ENCODE measurements around the gene TSPAN18.

TSPAN18 gene

DNA sequence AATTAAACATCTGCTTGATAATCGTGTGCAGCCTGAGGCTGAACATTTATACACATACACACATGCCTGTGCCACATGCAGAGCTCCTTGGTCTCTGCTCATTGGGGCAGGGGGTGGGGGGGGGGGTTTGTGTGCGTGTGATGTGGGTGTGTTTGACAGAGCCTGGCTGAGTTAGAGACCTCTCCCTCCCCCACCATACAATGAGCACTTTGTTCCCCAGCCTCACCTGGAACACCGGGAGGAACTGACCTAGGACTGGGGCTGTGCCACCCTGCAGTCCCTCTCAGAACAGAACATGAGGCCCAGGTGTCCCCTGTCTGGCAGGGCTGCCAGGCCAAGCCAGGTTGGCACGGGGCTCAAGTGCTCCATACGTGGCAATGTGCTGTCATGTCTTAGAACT, 127.3 kb downstream of the TSPAN18 start:
- TF ChIP-seq ZNF777 (tag by site-specific recombination; IDR thresholded peaks at IDR 0.05; ENCODE audit: borderline replicate concordance) = no peak
- no peak for TF ChIP-seq PRDM4 (tag by site-specific recombination; IDR thresholded peaks at IDR 0.05)
- no peak for TF ChIP-seq ZNF76 (tag by site-specific recombination; IDR thresholded peaks at IDR 0.05; ENCODE audit: borderline replicate concordance, low read depth)
- TF ChIP-seq, protein P1, sequence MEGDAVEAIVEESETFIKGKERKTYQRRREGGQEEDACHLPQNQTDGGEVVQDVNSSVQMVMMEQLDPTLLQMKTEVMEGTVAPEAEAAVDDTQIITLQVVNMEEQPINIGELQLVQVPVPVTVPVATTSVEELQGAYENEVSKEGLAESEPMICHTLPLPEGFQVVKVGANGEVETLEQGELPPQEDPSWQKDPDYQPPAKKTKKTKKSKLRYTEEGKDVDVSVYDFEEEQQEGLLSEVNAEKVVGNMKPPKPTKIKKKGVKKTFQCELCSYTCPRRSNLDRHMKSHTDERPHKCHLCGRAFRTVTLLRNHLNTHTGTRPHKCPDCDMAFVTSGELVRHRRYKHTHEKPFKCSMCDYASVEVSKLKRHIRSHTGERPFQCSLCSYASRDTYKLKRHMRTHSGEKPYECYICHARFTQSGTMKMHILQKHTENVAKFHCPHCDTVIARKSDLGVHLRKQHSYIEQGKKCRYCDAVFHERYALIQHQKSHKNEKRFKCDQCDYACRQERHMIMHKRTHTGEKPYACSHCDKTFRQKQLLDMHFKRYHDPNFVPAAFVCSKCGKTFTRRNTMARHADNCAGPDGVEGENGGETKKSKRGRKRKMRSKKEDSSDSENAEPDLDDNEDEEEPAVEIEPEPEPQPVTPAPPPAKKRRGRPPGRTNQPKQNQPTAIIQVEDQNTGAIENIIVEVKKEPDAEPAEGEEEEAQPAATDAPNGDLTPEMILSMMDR (tag by site-specific recombination; IDR thresholded peaks at IDR 0.05) = no peak
- no peak for TF ChIP-seq FEZF1 (tag by site-specific recombination; IDR thresholded peaks at IDR 0.05)
- no peak for TF ChIP-seq ELK4 (IDR thresholded peaks at IDR 0.05; ENCODE audit: borderline replicate concordance, low read depth, low read length)
- Histone ChIP-seq H3K36me3 (ENCODE audit: control insufficient read depth in 2 of 2, insufficient read depth in 1 of 2, low read length in 2 of 2) (no peaks in the 10 kb centered on the region), H3K4me3 (ENCODE audit: low read depth, low read length) (no peak overlapping the region), H3K27ac (ENCODE audit: extremely low read depth, low read depth, low read length) (no peak overlapping the region), H3K9me3 (ENCODE audit: control insufficient read depth, insufficient read depth, low read depth, low read length) (no peaks in the 10 kb centered on the region), H3K4me1 (ENCODE audit: control insufficient read depth, insufficient read depth, low read length) (no peaks in the 10 kb centered on the region)
- CTCF ChIA-PET = no interaction called here
- POLR2A ChIA-PET = no interaction called here

GRCh38 chr11:44854741-44855492, 128.2 kb downstream of the TSPAN18 start:
- Histone ChIP-seq H3K27ac (ENCODE audit: extremely low read depth, low read depth, low read length) (no peak overlapping the region), H3K9me3 (ENCODE audit: control insufficient read depth, insufficient read depth, low read depth, low read length) (no peaks in the 10 kb centered on the region), H3K36me3 (ENCODE audit: control insufficient read depth in 2 of 2, insufficient read depth in 1 of 2, low read length in 2 of 2) (no peaks in the 10 kb centered on the region), H3K4me1 (ENCODE audit: control insufficient read depth, insufficient read depth, low read length) (no peaks in the 10 kb centered on the region), H3K4me3 (ENCODE audit: low read depth, low read length) (no peak overlapping the region)
- POLR2A ChIA-PET = no interaction called here
- TF ChIP-seq ZNF791 (tag by site-specific recombination; IDR thresholded peaks at IDR 0.05) (no peak), ZNF157 (tag by site-specific recombination; IDR thresholded peaks at IDR 0.05) (no peak), ZNF26 (tag by site-specific recombination; IDR thresholded peaks at IDR 0.05) (no peak), ZNF324 (tag by site-specific recombination; IDR thresholded peaks at IDR 0.05) (no peak)
- CTCF ChIA-PET = interaction anchor here (0.6 to 0.7 kb wide), 4 partner anchors 25 to 262 kb away, joined by 3 read pairs; no protein-coding TSS in a partner anchor

DNA sequence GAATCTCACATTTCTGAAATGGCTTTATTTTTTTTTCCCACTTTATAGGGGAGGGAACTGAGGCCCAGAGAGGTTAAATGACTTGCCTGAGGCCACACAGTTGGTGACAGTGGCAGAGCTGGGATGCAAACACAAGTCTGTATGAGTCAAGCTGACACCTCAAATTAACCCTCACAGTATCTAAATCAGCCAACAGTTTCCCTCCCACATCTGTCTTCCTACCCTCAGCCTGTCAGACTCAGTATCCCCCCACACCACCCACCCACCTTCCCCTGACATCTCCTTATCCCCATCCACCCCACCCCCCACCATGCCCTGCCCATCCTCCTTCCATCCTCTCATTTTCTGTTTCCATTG, 128.7 kb downstream of the TSPAN18 start:
- Histone ChIP-seq H3K36me3 (ENCODE audit: control insufficient read depth in 2 of 2, insufficient read depth in 1 of 2, low read length in 2 of 2) (no peaks in the 10 kb centered on the region), H3K27ac (ENCODE audit: extremely low read depth, low read depth, low read length) (no peak overlapping the region), H3K4me3 (ENCODE audit: low read depth, low read length) (no peak overlapping the region), H3K4me1 (ENCODE audit: control insufficient read depth, insufficient read depth, low read length) (no peaks in the 10 kb centered on the region), H3K9me3 (ENCODE audit: control insufficient read depth, insufficient read depth, low read depth, low read length) (no peaks in the 10 kb centered on the region)
- TF ChIP-seq EGR2 (tag by site-specific recombination; IDR thresholded peaks at IDR 0.05; ENCODE audit: low read depth) (peak; percentile 51; the same call in 1 of the 2 replicates), ZFHX2 (tag by site-specific recombination; conservative IDR thresholded peaks at IDR 0.05) (peak; percentile 34), ZNF24 (tag by site-specific recombination; IDR thresholded peaks at IDR 0.05) (no peak), MEIS1 (CRISPR knock-in tag; IDR thresholded peaks at IDR 0.05; ENCODE audit: borderline replicate concordance) (no peak), KLF17 (tag by site-specific recombination; IDR thresholded peaks at IDR 0.05) (no peak), WT1 (tag by site-specific recombination; IDR thresholded peaks at IDR 0.05) (no peak)
- CTCF ChIA-PET = interaction anchor here (0.6 kb wide), 1 partner anchor 143 kb away, joined by 3 read pairs; no protein-coding TSS in a partner anchor
- POLR2A ChIA-PET = no interaction called here
